Measurements from ENCODE around the gene PCNA. TPM values are rescaled to one million over a fixed set of nuclear protein-coding genes. Genes with fewer than 3 reads are reported as not detected.

Gene PCNA
- total and polyA plus RNA-seq, 10 of the 15 experiments (the other 5 are each of a cell fraction or from before 2014, with no cell fraction given): 389 to 694 (median 540) TPM

DNA sequence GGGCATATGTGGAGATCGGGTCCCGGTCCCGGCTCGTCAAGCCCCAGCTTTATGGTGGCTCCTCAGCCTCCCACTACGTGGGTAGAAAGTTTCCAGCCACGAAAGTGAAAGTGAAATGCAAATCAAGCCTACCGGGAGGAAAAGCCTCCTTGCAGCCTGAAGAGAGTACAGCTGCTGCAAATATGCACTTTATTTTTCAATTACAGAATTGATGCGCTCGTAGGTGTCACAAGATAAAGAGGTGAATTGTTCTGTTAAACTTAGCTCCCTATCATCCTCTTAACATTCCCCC is 373 bp upstream of the PCNA start (continued):
- TF ChIP-seq IKZF1 (conservative IDR thresholded peaks at IDR 0.05) (no peak; the same call in 1 of the 2 replicates), HDAC2 (IDR thresholded peaks at IDR 0.05) (no peak), EP300 (IDR thresholded peaks at IDR 0.05; ENCODE audit: borderline replicate concordance in 1 of 2, control insufficient read depth in 1 of 2, low read depth in 2 of 2, low read length in 2 of 2) (peak in 1 of 2 experiments; percentile 35; a peak in 1 of 4 replicates), GABPA (IDR thresholded peaks at IDR 0.05; ENCODE audit: low read depth) (no peak), FOXM1 (IDR thresholded peaks at IDR 0.05; ENCODE audit: low read depth, low read length) (no peak)
- TF ChIP-seq, protein P1, sequence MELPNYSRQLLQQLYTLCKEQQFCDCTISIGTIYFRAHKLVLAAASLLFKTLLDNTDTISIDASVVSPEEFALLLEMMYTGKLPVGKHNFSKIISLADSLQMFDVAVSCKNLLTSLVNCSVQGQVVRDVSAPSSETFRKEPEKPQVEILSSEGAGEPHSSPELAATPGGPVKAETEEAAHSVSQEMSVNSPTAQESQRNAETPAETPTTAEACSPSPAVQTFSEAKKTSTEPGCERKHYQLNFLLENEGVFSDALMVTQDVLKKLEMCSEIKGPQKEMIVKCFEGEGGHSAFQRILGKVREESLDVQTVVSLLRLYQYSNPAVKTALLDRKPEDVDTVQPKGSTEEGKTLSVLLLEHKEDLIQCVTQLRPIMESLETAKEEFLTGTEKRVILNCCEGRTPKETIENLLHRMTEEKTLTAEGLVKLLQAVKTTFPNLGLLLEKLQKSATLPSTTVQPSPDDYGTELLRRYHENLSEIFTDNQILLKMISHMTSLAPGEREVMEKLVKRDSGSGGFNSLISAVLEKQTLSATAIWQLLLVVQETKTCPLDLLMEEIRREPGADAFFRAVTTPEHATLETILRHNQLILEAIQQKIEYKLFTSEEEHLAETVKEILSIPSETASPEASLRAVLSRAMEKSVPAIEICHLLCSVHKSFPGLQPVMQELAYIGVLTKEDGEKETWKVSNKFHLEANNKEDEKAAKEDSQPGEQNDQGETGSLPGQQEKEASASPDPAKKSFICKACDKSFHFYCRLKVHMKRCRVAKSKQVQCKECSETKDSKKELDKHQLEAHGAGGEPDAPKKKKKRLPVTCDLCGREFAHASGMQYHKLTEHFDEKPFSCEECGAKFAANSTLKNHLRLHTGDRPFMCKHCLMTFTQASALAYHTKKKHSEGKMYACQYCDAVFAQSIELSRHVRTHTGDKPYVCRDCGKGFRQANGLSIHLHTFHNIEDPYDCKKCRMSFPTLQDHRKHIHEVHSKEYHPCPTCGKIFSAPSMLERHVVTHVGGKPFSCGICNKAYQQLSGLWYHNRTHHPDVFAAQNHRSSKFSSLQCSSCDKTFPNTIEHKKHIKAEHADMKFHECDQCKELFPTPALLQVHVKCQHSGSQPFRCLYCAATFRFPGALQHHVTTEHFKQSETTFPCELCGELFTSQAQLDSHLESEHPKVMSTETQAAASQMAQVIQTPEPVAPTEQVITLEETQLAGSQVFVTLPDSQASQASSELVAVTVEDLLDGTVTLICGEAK (IDR thresholded peaks at IDR 0.05; ENCODE audit: borderline replicate concordance): no peak

DNA sequence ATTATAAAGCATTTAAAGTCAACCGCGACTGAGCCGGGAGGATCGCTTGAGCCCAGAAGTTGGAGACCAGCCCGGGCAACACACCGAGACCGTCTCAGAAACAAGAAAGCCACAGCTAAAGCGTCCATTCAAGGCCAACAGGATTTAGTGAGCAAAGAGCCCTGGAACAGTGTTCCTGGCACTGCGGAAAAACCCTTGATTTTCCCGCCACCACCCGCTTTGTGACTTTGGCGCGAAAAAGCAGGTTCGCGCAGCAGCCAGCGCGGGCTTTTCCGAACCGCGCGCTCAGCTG is 669 bp downstream of the PCNA start:
- H3K9ac ChIP-seq (ENCODE audit: control insufficient read depth, insufficient read depth, low read length): peak overlapping the region; percentile 94
- no peak for FAIRE-seq
- TF ChIP-seq STAT3 (IDR thresholded peaks at IDR 0.05; ENCODE audit: low read depth, low read length): no peak
- TF ChIP-seq SIX5 (IDR thresholded peaks at IDR 0.05; ENCODE audit: low read depth, low read length, severe bottlenecking): no peak
- TF ChIP-seq, protein P2, sequence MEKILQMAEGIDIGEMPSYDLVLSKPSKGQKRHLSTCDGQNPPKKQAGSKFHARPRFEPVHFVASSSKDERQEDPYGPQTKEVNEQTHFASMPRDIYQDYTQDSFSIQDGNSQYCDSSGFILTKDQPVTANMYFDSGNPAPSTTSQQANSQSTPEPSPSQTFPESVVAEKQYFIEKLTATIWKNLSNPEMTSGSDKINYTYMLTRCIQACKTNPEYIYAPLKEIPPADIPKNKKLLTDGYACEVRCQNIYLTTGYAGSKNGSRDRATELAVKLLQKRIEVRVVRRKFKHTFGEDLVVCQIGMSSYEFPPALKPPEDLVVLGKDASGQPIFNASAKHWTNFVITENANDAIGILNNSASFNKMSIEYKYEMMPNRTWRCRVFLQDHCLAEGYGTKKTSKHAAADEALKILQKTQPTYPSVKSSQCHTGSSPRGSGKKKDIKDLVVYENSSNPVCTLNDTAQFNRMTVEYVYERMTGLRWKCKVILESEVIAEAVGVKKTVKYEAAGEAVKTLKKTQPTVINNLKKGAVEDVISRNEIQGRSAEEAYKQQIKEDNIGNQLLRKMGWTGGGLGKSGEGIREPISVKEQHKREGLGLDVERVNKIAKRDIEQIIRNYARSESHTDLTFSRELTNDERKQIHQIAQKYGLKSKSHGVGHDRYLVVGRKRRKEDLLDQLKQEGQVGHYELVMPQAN (conservative IDR thresholded peaks at IDR 0.05): peak; percentile 98
- 0 out of 2 replicates have a peak, but pooled peaks have one; percentile 11 for TF ChIP-seq IKZF1 (conservative IDR thresholded peaks at IDR 0.05)
- no peak for TF ChIP-seq WRNIP1 (IDR thresholded peaks at IDR 0.05; ENCODE audit: borderline replicate concordance, low read depth, low read length)
- TF ChIP-seq POU2F2 (IDR thresholded peaks at IDR 0.05; ENCODE audit: borderline replicate concordance, low read depth, low read length): 0 out of 3 replicates have a peak, but pooled peaks have one; percentile 33
- 0 out of 2 replicates have a peak, but pooled peaks have one; percentile 41 for TF ChIP-seq PAX5 (IDR thresholded peaks at IDR 0.05; ENCODE audit: borderline replicate concordance, low read depth, low read length)
- TF ChIP-seq, protein P3, sequence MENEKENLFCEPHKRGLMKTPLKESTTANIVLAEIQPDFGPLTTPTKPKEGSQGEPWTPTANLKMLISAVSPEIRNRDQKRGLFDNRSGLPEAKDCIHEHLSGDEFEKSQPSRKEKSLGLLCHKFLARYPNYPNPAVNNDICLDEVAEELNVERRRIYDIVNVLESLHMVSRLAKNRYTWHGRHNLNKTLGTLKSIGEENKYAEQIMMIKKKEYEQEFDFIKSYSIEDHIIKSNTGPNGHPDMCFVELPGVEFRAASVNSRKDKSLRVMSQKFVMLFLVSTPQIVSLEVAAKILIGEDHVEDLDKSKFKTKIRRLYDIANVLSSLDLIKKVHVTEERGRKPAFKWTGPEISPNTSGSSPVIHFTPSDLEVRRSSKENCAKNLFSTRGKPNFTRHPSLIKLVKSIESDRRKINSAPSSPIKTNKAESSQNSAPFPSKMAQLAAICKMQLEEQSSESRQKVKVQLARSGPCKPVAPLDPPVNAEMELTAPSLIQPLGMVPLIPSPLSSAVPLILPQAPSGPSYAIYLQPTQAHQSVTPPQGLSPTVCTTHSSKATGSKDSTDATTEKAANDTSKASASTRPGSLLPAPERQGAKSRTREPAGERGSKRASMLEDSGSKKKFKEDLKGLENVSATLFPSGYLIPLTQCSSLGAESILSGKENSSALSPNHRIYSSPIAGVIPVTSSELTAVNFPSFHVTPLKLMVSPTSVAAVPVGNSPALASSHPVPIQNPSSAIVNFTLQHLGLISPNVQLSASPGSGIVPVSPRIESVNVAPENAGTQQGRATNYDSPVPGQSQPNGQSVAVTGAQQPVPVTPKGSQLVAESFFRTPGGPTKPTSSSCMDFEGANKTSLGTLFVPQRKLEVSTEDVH (IDR thresholded peaks at IDR 0.05; ENCODE audit: low read depth, partially characterized antibody): peak; percentile 99

More for the DNA sequence above, 669 bp downstream of the PCNA start:
- Histone ChIP-seq H3K27me3 (replicated peaks in 1 of 2; ENCODE audit: control insufficient read depth in 2 of 2, insufficient read depth in 2 of 2, low read length in 1 of 2) (no peaks in the 10 kb centered on the region), H3K79me2 (ENCODE audit: control insufficient read depth, insufficient read depth, low read length) (peaks cover 45% of the 10 kb centered on the region), H2AFZ (ENCODE audit: control insufficient read depth, low read depth, low read length) (no peak overlapping the region), H3K9me3 (replicated peaks; ENCODE audit: control insufficient read depth, insufficient read depth, low read length) (no peaks in the 10 kb centered on the region), H4K20me1 (ENCODE audit: control insufficient read depth, insufficient read depth) (no peaks in the 10 kb centered on the region), H3K4me2 (ENCODE audit: control insufficient read depth, insufficient read depth) (peak overlapping the region; percentile 67), H3K36me3 (ENCODE audit: control insufficient read depth in 2 of 2, insufficient read depth in 2 of 2, low read length in 1 of 2) (peaks cover 2 to 17% of the 10 kb centered on the region in 2 experiments), H3K27ac (ENCODE audit: control insufficient read depth, insufficient read depth) (peak overlapping the region; percentile 94), H3K4me3 (peak overlapping the region; percentile 84), H3K4me1 (ENCODE audit: control insufficient read depth, insufficient read depth, low read length) (peaks cover 4% of the 10 kb centered on the region; the same call in 1 of the 2 replicates)
- ChIA-PET CTCF (interaction anchor here (1.6 to 2.6 kb wide), 4 partner anchors 10 to 104 kb away, joined by 6 to 9 read pairs (median 8); no protein-coding TSS in a partner anchor), SMC1A (ENCODE audit: uncharacterized antibody, unreplicated experiment) (interaction anchor here (1.0 to 5.8 kb wide), 5 partner anchors 8 to 162 kb away, joined by 3 to 55 read pairs (median 10); partner anchors contain the start of gene CDS2), POLR2A (interaction anchor here (0.6 to 2.0 kb wide), 6 partner anchors 10 to 823 kb away, joined by 3 to 6 read pairs (median 4); no protein-coding TSS in a partner anchor), RAD21 (ENCODE audit: unreplicated experiment) (interaction anchor here (0.7 to 4.0 kb wide), 4 partner anchors 45 to 307 kb away, joined by 3 to 34 read pairs (median 3); no protein-coding TSS in a partner anchor)
- intact Hi-C loops (cut with micrococcal nuclease; ENCODE audit: unreplicated experiment): loop anchor here (2.0 kb wide), 1 partner anchor 40 kb away; no protein-coding TSS in a partner anchor
- in situ Hi-C loops (cut with MboI): no loop called here
- BruUV-seq (replicated peaks): no TSS peak
- no peak for DNase-seq (ENCODE audit: low read depth, low spot score)
- 0% methylated on average over 21 of the region's 21 CpGs for WGBS (ENCODE audit: insufficient coverage, insufficient replicate concordance, low lambda C conversion rate, missing lambda C conversion rate)
- ATAC-seq: no peak
